Measurements from ENCODE around the gene MBOAT2.
"Not testable (repeated sequence)": the region's sequence is repeated elsewhere in the genome, so short reads cannot be mapped to it uniquely, and the experiment has no call there.

MBOAT2 gene

DNA sequence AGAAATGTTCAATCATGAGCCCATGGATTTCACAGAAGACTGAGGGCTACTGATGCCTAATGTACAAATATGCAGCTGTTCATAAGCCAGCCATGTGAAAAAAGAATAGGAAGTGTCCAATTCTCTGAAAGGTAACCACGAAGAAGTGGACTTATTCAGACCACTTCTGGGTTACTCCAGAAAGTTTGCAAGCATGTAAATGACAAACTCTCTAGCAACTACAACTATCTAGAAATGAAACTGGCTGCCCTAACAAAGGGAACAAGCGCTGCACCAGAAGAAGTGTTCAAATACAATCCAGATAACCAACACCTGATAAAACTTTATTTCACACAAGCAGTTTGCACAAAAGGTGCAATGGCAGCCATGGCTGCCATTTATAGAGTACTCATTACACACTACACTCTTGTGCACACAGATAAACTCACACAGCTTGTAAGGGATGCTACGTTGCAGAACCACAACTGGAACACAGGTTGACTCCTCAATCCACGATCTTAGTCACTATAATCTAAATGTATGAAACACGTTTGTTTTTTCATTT lies 13.9 kb downstream of the MBOAT2 start:
- no peak for DNase-seq

DNA sequence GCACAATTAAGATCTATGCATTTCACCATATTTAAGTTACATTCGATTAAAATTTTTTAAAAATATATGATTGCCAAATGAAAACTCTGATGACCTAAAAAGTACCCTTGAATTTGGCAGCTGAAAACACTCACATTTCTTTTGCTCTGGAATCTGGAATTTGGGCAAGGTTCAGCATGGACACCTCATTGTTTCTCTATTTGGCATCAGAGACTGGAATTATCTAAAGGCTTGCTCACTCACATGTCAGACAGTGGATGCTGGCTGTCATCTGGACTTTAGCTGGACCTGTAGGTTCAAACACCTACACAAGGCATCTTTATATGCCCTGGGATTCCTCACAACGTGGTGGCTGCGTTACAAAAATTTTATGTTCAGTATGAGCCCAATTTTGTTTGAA lies 16.1 kb downstream of the MBOAT2 start:
- DNase-seq = no peak

DNA sequence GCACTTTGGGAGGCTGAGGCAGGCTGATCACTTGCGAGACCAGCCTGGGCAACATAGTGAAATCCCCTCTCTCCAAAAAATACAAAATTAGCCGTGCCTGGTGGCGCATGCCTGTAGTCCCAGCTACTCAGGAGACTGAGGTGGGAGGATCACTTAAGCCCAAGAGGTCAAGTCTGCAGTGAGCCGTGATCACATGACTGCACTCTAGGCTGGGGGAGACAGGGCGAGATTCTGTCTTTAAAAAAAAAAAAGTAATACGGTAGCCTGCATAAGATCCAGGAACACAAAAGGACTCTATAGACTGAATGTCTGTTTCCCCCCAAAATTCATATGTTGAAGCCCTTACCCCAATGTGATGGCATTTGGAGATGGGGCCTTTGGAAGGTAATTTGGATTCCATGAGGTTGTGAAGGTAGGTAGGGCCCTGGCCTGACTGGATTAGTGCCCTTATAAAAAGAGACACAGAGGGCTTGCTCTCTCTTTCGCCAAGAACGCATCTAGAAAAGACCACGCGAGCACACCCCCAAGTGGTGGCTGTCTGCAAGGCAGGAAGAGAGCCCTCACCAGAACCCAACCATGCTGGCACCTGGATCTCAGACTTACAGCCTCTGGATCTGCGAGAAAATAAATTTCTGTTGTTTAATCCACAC lies 17.0 kb downstream of the MBOAT2 start:
- DNase-seq = no peak

DNA sequence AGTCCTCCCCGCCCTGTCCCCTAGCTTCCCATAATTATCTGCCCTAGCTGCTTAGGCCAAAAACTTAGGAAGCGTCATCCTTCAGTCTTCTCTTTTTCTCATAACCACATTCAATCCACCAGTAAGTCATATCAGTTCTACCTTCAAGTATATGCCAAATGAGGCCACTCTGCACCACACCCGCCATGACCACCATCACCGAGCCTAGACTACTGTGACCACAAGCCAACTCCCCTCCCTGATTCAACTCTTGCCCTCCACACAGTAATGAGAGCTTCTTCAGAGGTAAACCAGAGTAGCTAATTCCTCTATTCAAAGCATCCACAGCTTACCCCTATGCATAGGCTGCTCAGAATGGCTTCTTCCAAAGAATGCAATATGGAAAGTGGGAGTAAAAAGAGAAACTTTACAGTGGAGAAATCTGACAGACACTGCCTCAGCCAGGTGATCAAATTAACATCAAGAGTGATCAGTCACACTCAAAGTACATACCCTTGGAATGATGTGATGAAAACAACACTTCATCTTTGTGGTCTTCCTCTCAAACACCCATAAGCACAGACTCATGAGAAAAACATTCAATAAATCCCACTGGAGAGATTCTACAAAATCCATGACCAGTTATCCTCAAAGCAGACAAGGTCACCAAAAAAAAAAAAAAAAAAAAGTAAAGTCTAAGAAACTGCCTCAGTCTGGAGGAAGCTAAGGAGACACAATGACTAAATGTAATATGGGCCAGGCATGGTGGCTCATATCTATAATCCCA lies 17.7 kb downstream of the MBOAT2 start:
- DNase-seq = no peak

DNA sequence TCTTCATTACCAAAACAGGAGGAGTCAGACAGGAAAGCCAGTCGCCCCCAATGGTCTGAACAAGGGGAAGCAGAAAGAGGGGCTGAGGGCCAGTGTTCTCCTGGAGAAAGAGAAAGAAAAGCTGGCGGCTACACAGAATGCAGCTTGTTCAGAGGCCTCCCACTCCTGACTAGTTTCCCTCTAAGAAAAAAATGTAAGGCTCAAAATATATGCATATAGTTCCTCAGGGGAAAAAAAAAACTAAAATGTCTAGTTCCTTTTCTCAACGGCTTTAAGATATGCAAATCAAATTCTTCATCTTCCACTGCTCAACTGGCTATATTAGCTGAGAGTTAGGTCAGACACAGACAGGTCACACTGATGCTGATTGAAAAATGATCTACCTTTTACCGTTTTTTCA lies 18.6 kb downstream of the MBOAT2 start:
- no peak for DNase-seq

DNA sequence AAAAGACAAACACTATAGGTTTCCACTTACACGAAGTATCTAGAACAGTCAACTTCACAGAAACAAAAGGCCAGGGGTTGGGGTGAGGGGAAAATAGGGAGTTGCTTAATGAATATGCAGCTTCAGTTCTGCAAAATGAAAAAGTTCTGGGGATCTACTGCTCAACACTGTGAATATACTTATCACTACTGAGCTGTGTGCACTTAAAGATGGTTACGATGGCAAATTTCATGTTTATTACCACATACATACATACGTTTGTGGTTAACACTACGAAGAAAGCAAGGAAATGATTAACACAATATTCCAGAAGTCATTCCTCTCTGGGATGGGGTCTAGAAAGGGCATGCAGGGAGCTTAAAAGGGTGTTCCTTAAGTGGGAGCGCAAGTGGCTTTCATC lies 19.3 kb downstream of the MBOAT2 start:
- no peak for DNase-seq

DNA sequence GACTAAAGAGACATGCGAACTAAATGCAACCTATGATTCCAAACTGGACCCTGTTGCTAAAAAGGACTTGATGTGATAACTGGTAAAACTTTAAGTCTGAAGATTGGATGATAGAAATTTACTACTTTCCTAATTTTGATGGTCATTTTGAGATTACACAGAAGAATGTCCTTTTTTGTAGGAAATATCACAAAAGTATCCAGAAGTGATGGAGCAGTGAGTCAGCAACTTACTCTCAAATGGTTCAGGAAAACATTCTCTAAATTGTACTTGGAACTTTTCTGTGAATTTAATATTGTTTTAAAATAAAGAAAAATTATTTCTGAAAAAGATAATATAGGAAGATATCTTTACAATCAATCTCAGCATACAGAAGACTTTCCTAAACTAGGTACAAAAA lies 19.9 kb downstream of the MBOAT2 start:
- DNase-seq = no peak

DNA sequence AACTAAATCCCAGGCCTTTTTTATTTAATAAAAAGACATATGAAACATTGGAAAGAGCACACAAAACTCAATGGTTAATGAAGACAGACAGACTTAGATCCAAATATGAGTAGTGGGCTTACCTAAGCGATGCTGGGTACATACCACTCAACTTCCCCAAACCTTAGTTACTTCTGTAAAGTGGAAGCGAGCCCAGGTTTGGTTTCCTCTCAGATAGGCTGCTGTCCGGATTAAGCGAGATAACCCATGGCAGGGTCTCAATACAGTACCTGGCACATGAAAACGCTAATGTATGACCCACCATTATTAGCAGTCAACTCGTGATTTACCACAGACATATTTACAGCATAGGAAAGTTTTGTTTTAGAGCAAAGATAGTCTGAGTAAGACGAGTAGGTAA lies 21.6 kb downstream of the MBOAT2 start:
- no peak for DNase-seq

DNA sequence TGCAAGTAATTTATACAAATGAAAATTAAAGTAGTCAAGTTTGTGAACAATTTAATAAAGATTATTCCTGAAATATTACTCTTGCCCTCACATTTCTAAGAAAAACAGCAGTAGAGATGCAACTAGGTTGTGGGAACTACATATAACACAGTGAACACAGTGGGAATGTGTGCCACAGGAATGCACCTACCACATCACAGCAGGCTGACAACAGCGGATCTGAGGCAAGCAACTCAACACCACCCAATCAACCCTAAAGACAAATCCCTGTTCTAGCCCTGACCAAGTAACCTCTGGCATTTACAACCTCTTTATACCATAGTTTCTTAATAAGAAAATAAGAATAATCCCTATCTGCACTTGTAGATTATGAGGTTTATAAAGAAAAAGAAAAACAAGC lies 23.4 kb downstream of the MBOAT2 start:
- no peak for DNase-seq

DNA sequence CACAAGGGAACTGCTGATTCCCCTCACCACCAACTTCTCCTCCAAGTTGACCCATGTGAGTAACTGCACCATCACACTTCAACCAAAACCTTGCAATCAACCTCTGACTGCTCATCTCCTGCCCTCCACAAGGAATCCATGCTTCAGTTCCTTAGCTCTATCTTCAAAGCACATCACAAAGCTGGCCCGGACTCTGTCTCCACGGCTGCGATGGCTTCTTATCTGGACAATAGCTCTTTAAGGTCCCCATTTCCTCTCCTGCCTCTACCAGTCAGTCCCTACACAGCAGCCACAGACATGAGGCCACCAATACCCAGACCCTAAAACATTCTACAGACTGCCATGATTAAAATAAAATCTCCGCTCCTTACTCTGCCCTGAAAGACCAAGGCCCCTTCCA lies 25.7 kb downstream of the MBOAT2 start:
- DNase-seq = no peak

DNA sequence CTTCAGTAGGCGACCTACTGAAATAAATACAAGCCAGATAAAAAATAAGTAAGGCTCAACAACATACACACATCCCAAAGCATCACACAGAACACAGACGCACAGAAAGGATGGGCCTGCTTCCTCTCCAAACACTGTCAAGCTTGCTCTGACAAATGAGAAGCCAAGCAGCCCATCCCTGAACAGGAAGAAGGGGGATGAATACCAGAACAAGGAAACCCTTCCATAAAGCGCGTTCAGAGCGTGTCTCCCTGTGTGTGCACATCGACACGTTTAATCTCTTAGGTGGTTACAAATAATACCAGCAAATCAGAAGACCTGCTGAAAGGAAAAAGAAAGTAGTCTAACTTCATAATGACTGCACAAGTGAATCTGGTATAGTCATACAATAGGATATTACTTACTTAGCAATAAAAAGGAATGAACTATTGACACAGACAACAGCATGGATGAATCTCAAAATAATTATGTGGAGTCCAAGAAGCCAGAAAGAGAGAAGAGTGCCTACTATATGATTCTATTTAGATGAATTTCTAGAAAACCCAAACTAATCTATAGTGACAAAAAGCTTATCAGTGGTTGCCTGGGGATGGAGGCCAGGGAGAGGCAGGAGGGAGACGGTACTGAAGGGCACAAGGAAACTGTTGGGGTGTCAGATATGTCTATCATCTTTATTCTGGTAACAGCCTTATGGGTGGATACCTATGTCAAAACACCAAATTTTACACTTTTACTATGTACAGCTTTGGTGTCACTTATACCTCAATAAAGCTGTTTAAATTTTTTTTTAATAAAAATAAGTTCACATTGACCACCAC lies 26.8 kb downstream of the MBOAT2 start:
- no peak for DNase-seq

DNA sequence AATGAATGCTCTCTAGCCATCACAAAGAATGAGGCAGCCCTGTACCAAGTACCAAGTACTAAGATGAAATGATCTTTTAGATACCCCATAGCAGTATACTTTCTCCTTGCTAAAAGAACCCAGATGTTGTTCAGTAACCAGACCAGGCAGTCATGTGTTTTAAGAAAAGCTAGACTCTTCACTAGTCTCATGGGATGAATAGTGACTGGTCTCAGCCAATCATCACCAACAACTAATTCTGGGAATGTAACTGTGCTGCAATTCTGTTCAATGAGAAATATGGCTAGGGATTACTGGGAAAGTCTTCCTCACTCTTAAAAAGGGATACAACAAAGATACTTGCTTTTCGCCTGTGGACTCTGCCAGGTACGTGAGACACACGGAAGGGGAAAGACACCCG lies 29.5 kb downstream of the MBOAT2 start:
- DNase-seq = no peak

DNA sequence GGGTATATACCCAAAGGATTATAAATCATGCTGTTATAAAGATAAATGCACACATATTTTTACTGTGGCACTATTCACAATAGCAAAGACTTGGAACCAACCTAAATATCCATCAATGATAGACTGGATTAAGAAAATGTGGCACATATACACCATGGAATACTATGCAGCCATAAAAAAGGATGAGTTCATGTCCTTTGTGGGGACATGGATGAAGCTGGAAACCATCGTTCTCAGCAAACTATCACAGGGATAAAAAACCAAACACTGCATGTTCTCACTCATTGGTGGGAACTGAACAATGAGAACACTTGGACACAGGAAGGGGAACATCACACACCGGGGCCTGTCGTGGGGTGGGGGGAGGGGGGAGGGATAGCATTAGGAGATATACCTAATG lies 30.5 kb downstream of the MBOAT2 start:
- DNase-seq = not testable (repeated sequence)

DNA sequence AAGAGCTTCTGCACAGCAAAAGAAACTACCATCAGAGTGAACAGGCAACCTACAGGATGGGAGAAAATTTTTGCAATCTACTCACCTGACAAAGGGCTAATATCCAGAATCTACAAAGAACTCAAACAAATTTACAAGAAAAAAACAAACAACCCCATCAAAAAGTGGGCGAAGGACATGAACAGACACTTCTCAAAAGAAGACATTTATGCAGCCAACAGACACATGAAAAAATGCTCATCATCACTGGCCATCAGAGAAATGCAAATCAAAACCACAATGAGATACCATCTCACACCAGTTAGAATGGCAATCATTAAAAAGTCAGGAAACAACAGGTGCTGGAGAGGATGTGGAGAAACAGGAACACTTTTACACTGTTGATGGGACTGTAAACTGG lies 30.9 kb downstream of the MBOAT2 start:
- not testable (repeated sequence) for DNase-seq

DNA sequence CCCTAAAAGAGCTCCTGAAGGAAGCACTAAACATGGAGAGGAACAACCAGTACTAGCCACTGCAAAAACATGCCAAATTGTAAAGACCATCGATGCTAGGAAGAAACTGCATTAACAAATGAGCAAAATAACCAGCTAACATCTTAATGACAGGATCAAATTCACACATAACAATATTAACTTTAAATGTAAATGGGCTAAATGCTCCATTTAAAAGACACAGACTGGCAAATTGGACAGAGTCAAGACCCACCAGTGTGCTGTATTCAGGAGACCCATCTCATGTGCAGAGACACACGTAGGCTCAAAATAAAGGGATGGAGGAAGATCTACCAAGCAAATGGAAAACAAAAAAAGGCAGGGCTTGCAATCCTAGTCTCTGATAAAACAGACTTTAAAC lies 34.1 kb downstream of the MBOAT2 start:
- not testable (repeated sequence) for DNase-seq

DNA sequence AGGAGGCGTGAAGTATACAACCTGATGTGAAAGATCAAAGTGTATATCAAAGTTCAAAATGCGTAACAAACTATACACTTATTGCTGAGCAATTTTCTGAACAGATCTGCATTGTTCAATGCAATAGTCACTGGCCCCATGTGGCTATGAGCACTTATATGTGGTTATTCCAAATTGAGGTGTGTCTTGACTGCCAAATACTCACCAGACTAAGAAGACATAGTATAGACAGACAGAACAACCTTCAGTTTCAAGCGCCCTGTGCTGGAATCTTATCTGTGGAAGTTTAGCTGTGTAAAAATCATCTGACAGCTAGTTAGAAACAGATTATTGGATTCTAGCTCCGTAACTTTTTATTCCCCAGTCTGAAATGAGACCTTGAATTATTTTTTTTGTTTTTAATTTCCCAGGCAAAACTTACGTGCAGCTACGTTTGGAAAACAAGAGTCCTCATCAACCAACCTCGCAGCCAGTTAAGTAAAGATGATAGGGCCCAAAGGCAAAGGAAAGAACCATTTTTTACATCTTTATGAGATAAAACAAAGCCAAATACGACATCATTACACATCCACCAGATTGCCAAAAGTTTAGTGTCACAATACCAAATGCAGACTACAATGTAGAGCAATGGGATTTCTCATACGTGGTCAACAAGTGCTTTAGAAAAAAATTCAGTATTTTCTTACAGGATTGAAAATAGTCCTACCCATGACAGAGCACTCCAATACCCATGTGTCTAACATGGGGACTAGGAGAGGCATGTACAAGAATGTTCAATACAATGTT lies 37.2 kb downstream of the MBOAT2 start:
- DNase-seq = no peak

DNA sequence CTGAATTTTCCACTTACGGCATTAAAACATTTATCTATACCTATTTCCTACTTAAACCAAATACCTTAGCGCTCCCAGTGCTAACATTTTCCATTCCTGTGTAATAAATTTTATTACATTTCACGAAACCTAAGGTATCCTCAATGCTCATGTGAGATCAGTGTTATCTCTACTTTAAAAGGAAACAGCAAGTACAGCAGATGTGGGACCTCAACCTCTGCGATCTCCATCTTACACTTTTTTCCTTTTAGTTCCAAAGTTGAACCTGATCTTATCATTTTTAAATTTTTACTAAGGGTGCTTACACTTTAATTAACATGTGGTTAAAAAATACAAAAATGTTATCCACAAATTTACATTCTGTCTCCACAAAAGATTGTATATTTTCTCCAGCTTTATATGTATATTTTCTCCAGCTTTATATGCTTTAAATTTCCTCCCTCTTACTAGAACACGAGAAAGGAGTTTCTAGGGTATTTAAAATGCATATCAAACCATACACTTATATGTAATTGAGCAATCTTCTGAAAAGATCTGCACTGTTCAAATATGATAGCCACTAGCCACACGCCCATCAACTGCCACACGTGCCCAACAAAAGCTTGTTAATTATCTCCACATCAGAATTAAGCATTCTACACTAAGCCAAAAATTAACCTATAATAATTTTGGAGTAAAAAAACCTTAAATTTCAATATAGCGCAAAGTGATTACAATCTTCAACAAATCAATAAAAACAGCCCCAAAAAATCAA lies 38.1 kb downstream of the MBOAT2 start:
- DNase-seq = no peak

DNA sequence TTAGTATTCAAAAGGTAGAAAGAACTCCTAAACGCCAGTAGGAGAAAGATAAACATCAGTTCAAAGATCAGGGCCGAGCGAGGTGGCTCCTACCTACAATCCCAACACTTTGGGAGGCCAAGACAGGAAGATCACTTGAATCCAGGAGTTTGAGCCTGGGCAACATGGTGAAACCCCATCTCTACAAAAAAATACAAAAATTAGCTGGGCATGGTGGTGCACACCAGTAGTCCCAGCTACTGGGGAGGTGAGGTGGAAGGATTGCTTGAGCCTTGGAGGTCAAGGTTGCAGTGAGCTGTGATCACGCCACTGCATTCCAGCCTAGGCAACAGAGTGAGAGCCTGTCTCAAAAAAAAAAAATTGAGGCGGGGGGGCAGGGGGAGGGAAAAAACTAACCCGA lies 40.6 kb downstream of the MBOAT2 start:
- no peak for DNase-seq

DNA sequence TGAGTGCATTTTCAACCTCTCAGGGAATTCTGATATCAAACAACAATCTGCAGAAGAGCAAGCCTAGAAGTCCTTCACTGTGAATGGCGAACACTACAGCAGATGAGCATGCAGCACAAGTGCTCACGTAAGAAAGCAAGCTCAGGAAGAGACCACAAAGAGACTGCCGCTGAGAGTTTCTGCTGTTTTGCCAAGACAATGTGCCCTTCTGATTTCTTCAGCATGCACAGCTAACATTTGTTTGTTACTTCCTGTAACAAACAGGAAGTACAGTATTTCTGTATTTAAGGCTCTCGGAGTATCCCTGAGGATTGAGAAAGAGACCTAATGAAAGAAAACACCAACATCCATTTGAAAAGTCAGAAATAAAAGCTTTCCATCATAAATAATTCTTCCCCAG lies 45.9 kb downstream of the MBOAT2 start:
- DNase-seq = no peak

DNA sequence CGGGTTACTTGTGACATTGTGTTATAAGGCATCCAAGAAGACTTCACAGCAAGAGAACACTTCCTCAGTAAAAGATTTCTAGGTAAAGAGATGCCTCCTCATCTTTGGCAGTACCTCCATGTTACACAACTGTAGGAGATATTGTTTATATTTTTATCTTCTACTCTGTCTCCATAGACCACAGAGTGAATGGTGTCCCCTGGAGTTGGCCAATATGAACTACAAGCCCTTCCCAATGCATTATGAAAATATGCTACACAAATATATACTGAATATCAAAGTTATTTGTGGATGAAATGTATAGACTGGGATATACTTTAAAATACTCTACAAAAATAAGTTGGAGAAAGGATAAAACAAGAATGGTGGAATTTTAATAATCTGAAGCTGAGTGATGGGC lies 46.7 kb downstream of the MBOAT2 start:
- DNase-seq = no peak

DNA sequence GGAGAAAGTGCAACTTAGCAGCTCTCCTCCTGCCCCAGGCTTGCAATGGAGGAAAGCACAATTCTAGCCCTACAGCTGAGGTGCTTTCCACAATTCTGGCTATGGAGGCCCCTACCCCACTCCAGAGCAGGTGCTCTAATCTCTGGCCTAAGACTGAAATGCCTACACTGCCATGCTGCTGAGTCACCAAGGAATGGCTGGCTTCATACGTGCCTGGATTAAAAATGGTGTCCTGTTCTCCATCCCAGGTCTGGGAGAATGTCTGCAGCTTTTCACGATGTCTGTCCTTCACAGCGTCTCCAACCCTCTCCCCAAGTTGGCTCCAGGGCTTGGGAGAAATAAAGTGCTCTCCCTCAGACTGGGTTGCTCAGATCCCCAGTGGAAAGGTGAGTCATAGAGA lies 48.5 kb downstream of the MBOAT2 start:
- DNase-seq = no peak

DNA sequence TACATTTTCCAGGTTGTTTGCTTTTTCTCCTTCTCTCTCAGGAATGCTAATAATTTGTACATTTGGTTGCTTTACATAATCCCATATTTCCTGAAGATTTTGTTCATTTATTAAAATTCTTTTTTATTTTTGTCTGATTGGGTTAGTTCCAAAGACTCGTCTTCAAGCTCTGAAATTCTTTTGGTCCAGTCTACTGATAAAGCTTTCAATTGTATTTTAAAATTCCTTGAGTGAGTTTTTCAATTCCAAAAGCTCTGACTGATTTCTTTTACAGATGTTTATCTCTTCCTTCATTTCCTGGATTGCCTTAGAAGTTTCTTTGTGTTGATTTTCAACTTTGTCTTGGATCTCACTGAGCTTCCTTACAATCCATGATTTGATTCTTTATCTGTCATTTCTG lies 50.0 kb downstream of the MBOAT2 start:
- DNase-seq = no peak

Measured in 8988T (cell line).